ENCODE data around the gene GM2A. TPM values are rescaled to one million over a fixed set of nuclear protein-coding genes. Genes with fewer than 3 reads are reported as not detected.

The GM2A gene
- total RNA-seq, 1 experiment from 2014 or later = 24.5 TPM

- no peaks in the 10 kb centered on the region for H3F3A ChIP-seq (ENCODE audit: insufficient read depth, low read depth)
- H3K79me2 ChIP-seq (ENCODE audit: low read depth) = no peaks in the 10 kb centered on the region
- H3K36me3 ChIP-seq (ENCODE audit: low read depth) = no peaks in the 10 kb centered on the region
- no peaks in the 10 kb centered on the region for H4K20me1 ChIP-seq (ENCODE audit: insufficient read depth)
- no peaks in the 10 kb centered on the region for H3K4me1 ChIP-seq (replicated peaks; ENCODE audit: insufficient read depth)
- H3K27ac ChIP-seq = no peak overlapping the region
- intact Hi-C loops (cut with micrococcal nuclease; ENCODE audit: unreplicated experiment) = no loop called here
- H3K4me3 ChIP-seq = no peak overlapping the region
- POLR2A ChIA-PET (ENCODE audit: unreplicated experiment) = no interaction called here
- CTCF ChIA-PET = no interaction called here
- no peak for DNase-seq
- H3K9me3 ChIP-seq (ENCODE audit: insufficient read depth, low read depth) = no peaks in the 10 kb centered on the region
- no TSS peak for BruUV-seq (replicated peaks)
- H3K27me3 ChIP-seq (ENCODE audit: insufficient read depth, low read depth) = no peaks in the 10 kb centered on the region
- H2AFZ ChIP-seq = no peak overlapping the region
- H3K9me2 ChIP-seq (ENCODE audit: insufficient read depth) = no peaks in the 10 kb centered on the region
- H3K4me2 ChIP-seq = no peak overlapping the region
- no peak for TF ChIP-seq CTCF (conservative IDR thresholded peaks at IDR 0.05)
These were observed 34.8 kb upstream of the GM2A start for GRCh38 chr5:151218177-151218576.

- CTCF ChIA-PET = no interaction called here
- H3K27me3 ChIP-seq (ENCODE audit: insufficient read depth, low read depth) = no peaks in the 10 kb centered on the region
- DNase-seq = no peak
- H3K36me3 ChIP-seq (ENCODE audit: low read depth) = no peaks in the 10 kb centered on the region
- intact Hi-C loops (cut with micrococcal nuclease; ENCODE audit: unreplicated experiment) = no loop called here
- no peaks in the 10 kb centered on the region for H3K79me2 ChIP-seq (ENCODE audit: low read depth)
- H3K9me2 ChIP-seq (ENCODE audit: insufficient read depth) = no peaks in the 10 kb centered on the region
- no peak overlapping the region for H2AFZ ChIP-seq
- H3K27ac ChIP-seq = no peak overlapping the region
- no peak overlapping the region for H3K4me3 ChIP-seq
- POLR2A ChIA-PET (ENCODE audit: unreplicated experiment) = no interaction called here
- H4K20me1 ChIP-seq (ENCODE audit: insufficient read depth) = no peaks in the 10 kb centered on the region
- H3K9me3 ChIP-seq (ENCODE audit: insufficient read depth, low read depth) = no peaks in the 10 kb centered on the region
- no peak overlapping the region for H3K4me2 ChIP-seq
- BruUV-seq (replicated peaks) = no TSS peak
- no peaks in the 10 kb centered on the region for H3K4me1 ChIP-seq (replicated peaks; ENCODE audit: insufficient read depth)
- no peaks in the 10 kb centered on the region for H3F3A ChIP-seq (ENCODE audit: insufficient read depth, low read depth)
- TF ChIP-seq EZH2 (IDR thresholded peaks at IDR 0.05; ENCODE audit: low read depth) (no peak), CTCF (conservative IDR thresholded peaks at IDR 0.05) (no peak)
These were observed 33.8 kb upstream of the GM2A start for GRCh38 chr5:151219138-151219537.

- Histone ChIP-seq H2AFZ (no peak overlapping the region), H3K36me3 (ENCODE audit: low read depth) (no peaks in the 10 kb centered on the region), H3K4me3 (no peak overlapping the region), H3K27ac (no peak overlapping the region), H3K9me3 (ENCODE audit: insufficient read depth, low read depth) (no peaks in the 10 kb centered on the region), H3K9me2 (ENCODE audit: insufficient read depth) (no peaks in the 10 kb centered on the region), H3K27me3 (ENCODE audit: insufficient read depth, low read depth) (no peaks in the 10 kb centered on the region), H3K4me2 (no peak overlapping the region), H3K79me2 (ENCODE audit: low read depth) (no peaks in the 10 kb centered on the region), H3F3A (ENCODE audit: insufficient read depth, low read depth) (no peaks in the 10 kb centered on the region), H3K4me1 (replicated peaks; ENCODE audit: insufficient read depth) (no peaks in the 10 kb centered on the region), H4K20me1 (ENCODE audit: insufficient read depth) (no peaks in the 10 kb centered on the region)
- CTCF ChIA-PET = no interaction called here
- no peak for DNase-seq
- TF ChIP-seq EZH2 (IDR thresholded peaks at IDR 0.05; ENCODE audit: low read depth) = no peak
- TF ChIP-seq CTCF (conservative IDR thresholded peaks at IDR 0.05) = no peak; the same call in 1 of the 2 replicates
- POLR2A ChIA-PET (ENCODE audit: unreplicated experiment) = no interaction called here
- BruUV-seq (replicated peaks) = no TSS peak
- intact Hi-C loops (cut with micrococcal nuclease; ENCODE audit: unreplicated experiment) = loop anchor here (5.0 kb wide), 1 partner anchor 87 kb away; no protein-coding TSS in a partner anchor
These were observed 33.2 kb upstream of the GM2A start for GRCh38 chr5:151219789-151220188.
